NB4 (cell line): ENCODE data around the gene PDE6G.

Source experiments
- DNase-seq: peaks from one replicate; pipeline ENCODE4 v3.0.0; 2010; ENCODE audit warnings: low read depth
- H3K4me3 ChIP-seq: one replicate; pipeline ENCODE4 v1.5.1; 2011; ENCODE audit warnings: mild to moderate bottlenecking, low read depth, low read length, moderate library complexity
- CTCF ChIP-seq: IDR thresholded peaks from one replicate; pipeline ENCODE4 v1.5.1; 2012; ENCODE audit warnings: low read depth, low read length
- MAX ChIP-seq: IDR thresholded peaks from 2 replicates; pipeline ENCODE4 v1.6.1; 2011; ENCODE audit warnings: low read depth, low read length
- MYC ChIP-seq: IDR thresholded peaks from 2 replicates; pipeline ENCODE4 v1.6.1; 2011; ENCODE audit warnings: low read depth, low read length
- POLR2A ChIP-seq: IDR thresholded peaks from 2 replicates; pipeline ENCODE4 v1.6.1; 2011; ENCODE audit warnings: mild to moderate bottlenecking; ENCODE audit not compliant: insufficient read length; ENCODE audit errors: extremely low read depth

Gene PDE6G

GRCh38 chr17:81701288-81702071 is 45.1 kb upstream of the PDE6G start:
- peak overlapping the region; percentile 95 for H3K4me3 ChIP-seq
- TF ChIP-seq CTCF (peak; percentile 22), MAX (no peak)
- DNase-seq: peak; percentile 57

- no peak for DNase-seq
- TF ChIP-seq MYC (no peak), MAX (no peak), POLR2A (no peak), CTCF (no peak)
- H3K4me3 ChIP-seq: no peak overlapping the region
Measured at GRCh38 chr17:81700353-81701287, 44.3 kb upstream of the PDE6G start.

GRCh38 chr17:81697261-81698044 is 41.1 kb upstream of the PDE6G start:
- no peak for DNase-seq
- TF ChIP-seq MYC (no peak), MAX (no peak), POLR2A (no peak), CTCF (no peak)
- H3K4me3 ChIP-seq: no peak overlapping the region

- TF ChIP-seq POLR2A: no peak
- no peak for TF ChIP-seq MYC
- no peak for TF ChIP-seq MAX
- TF ChIP-seq CTCF: no peak
- DNase-seq: no peak
- no peak overlapping the region for H3K4me3 ChIP-seq
Measured at GRCh38 chr17:81696218-81696941, 40.0 kb upstream of the PDE6G start.

GRCh38 chr17:81695801-81696200 is 39.5 kb upstream of the PDE6G start:
- DNase-seq: no peak
- TF ChIP-seq MAX: no peak
- no peak for TF ChIP-seq POLR2A
- no peak for TF ChIP-seq MYC
- no peak for TF ChIP-seq CTCF
- H3K4me3 ChIP-seq: no peak overlapping the region
